ENCODE data around the gene EPB41L3.

- TF ChIP-seq POLR2A (IDR thresholded peaks at IDR 0.05) (no peak), CTCF (IDR thresholded peaks at IDR 0.05) (no peak)
These were observed 147.8 kb downstream of the EPB41L3 start for GRCh38 chr18:5395860-5396448.

Measured in thyroid gland (tissue), 4 donors.